Endothelial cell of umbilical vein (primary cell): ENCODE data around the gene B3GAT1. TPM values are rescaled to one million over a fixed set of nuclear protein-coding genes. Genes with fewer than 3 reads are reported as not detected.

Experiments used
- BruUV-seq: library from RNA; stranded (reverse); fragments of 400-500 nt; replicated peaks from 2 replicates; lab custom pipeline; 2021; lab: Mats Ljungman, UMichigan
- CTCF ChIA-PET: fragments of 300-600, 350-600 bp; sonication (Branson Sonifier 250); formaldehyde crosslinking; loops from one replicate; lab custom pipeline; 2021; ENCODE audit warnings: antibody characterized with exemption, inconsistent platforms; lab: Charles Lee
- POLR2A ChIA-PET: fragments of 300-600, 350-600 bp; sonication (Branson Sonifier 250); formaldehyde crosslinking; loops from one replicate; lab custom pipeline; 2021; ENCODE audit warnings: antibody characterized with exemption, inconsistent platforms; lab: Charles Lee
- DNase-seq: peaks from one replicate; pipeline ENCODE4 v3.0.0-alpha.2; 2011; ENCODE audit warnings: low read depth, low spot score
- FAIRE-seq: peaks from 2 replicates; lab custom pipeline; 2011; peaks lifted over from hg19 to GRCh38; lab: Jason Lieb, UNC
- H2AFZ ChIP-seq: 2 replicates; pipeline ENCODE4 v1.6.0; 2012; ENCODE audit warnings: low read depth, low read length, control low read depth, inconsistent platforms
- H3K27ac ChIP-seq: 2 replicates; pipeline ENCODE4 v1.5.1; 2011; ENCODE audit warnings: low read depth, mild to moderate bottlenecking, control low read depth, low read length, moderate library complexity; ENCODE audit not compliant: insufficient read depth
- H3K27me3 ChIP-seq, 2 experiments: 2 replicates each; pipeline versions ENCODE4 v1.6.0 to v1.6.1; 2011; ENCODE audit warnings: low read length in 2 of 2, mixed read lengths in 1 of 2; ENCODE audit not compliant: control insufficient read depth in 2 of 2, insufficient read depth in 2 of 2
- H3K36me3 ChIP-seq, 2 experiments: 2 replicates in 1 of 2; 3 replicates in 1 of 2; pipeline ENCODE4 v1.5.1; 2011; ENCODE audit warnings: low read length in 2 of 2, mild to moderate bottlenecking in 1 of 2, moderate library complexity in 1 of 2; ENCODE audit not compliant: control insufficient read depth in 2 of 2, insufficient read depth in 2 of 2; ENCODE audit errors: extremely low read depth in 1 of 2
- H3K4me1 ChIP-seq: 3 replicates; pipeline ENCODE4 v1.5.1; 2011; ENCODE audit warnings: mild to moderate bottlenecking, low read length; ENCODE audit not compliant: control insufficient read depth, insufficient read depth; ENCODE audit errors: extremely low read depth
- H3K4me2 ChIP-seq: 2 replicates; pipeline ENCODE4 v1.6.1; 2011; ENCODE audit warnings: low read length, control low read depth, mixed read lengths; ENCODE audit not compliant: insufficient read depth
- H3K4me3 ChIP-seq, 3 experiments: fragments of 200-600 bp in 1 of 3; sonication (generic), shearing (Covaris generic) in 1 of 3; replicated peaks in 1 of 3; 2 replicates each; pipeline ENCODE4 v1.5.1; 2011 to 2016; ENCODE audit warnings: control low read depth in 3 of 3, low read length in 3 of 3, mild to moderate bottlenecking in 2 of 3, inconsistent platforms in 1 of 3, low read depth in 1 of 3, moderate library complexity in 1 of 3; ENCODE audit not compliant: insufficient read depth in 1 of 3
- H3K79me2 ChIP-seq: 2 replicates; pipeline ENCODE4 v1.6.0; 2012; ENCODE audit warnings: low read length, inconsistent platforms; ENCODE audit not compliant: control insufficient read depth, insufficient read depth
- H3K9ac ChIP-seq: replicated peaks from 2 replicates; pipeline ENCODE3; 2011; ENCODE audit warnings: low read length, control low read depth; ENCODE audit not compliant: insufficient read depth; ENCODE audit errors: extremely low read depth
- H3K9me1 ChIP-seq: replicated peaks from 3 replicates; pipeline ENCODE4 v1.6.0; 2011; ENCODE audit warnings: mild to moderate bottlenecking, low read length; ENCODE audit not compliant: control insufficient read depth, insufficient read depth; ENCODE audit errors: extremely low read depth
- H3K9me3 ChIP-seq: replicated peaks from 2 replicates; pipeline ENCODE4 v1.5.1; 2012; ENCODE audit warnings: low read length, inconsistent platforms; ENCODE audit not compliant: control insufficient read depth, insufficient read depth
- H4K20me1 ChIP-seq: replicated peaks from 2 replicates; pipeline ENCODE3; 2011; ENCODE audit warnings: mild to moderate bottlenecking, low read length; ENCODE audit not compliant: control insufficient read depth, insufficient read depth; ENCODE audit errors: extremely low read depth
- EZH2 ChIP-seq: IDR thresholded peaks from 2 replicates; pipeline ENCODE4 v1.6.1; 2012; ENCODE audit warnings: borderline replicate concordance, low read depth, mild to moderate bottlenecking, moderate library complexity, low read length, inconsistent platforms; ENCODE audit not compliant: severe bottlenecking
- FOS ChIP-seq: IDR thresholded peaks from 2 replicates; pipeline ENCODE4 v1.6.1; 2011; ENCODE audit warnings: mild to moderate bottlenecking, low read length, moderate library complexity, borderline replicate concordance; ENCODE audit not compliant: insufficient read depth
- GATA2 ChIP-seq: IDR thresholded peaks from 2 replicates; pipeline ENCODE4 v1.7.0; 2011; ENCODE audit warnings: low read depth, mild to moderate bottlenecking, moderate library complexity, mixed read lengths, low read length; ENCODE audit not compliant: insufficient read length, insufficient read depth
- JUN ChIP-seq: IDR thresholded peaks from 2 replicates; pipeline ENCODE4 v1.6.1; 2011; ENCODE audit warnings: borderline replicate concordance, low read depth; ENCODE audit not compliant: insufficient read length, insufficient read depth
- MYC ChIP-seq: IDR thresholded peaks from one replicate; pipeline ENCODE4 v1.6.1; 2011; ENCODE audit warnings: mild to moderate bottlenecking, low read depth, low read length
- POLR2A ChIP-seq: IDR thresholded peaks from 2 replicates; pipeline ENCODE4 v1.6.1; 2012; ENCODE audit warnings: low read depth, mild to moderate bottlenecking, control low read depth, low read length
- POLR2AphosphoS5 ChIP-seq: IDR thresholded peaks from 2 replicates; pipeline ENCODE4 v1.6.1; 2012; ENCODE audit warnings: low read depth, mild to moderate bottlenecking, control low read depth, low read length, moderate library complexity; ENCODE audit not compliant: insufficient read depth
- dilution Hi-C: fragments of 300-500 bp; cut with MboI; formaldehyde crosslinking; loops from one replicate; pipeline ENCODE4 v1.15.0; 2019; ENCODE audit warnings: low sequenced_read_pairs; ENCODE audit not compliant: extremely low pct_ligation_motif_present
- intact Hi-C: fragments of 100-400 bp; cut with micrococcal nuclease; formaldehyde crosslinking; loops from one replicate; pipeline ENCODE4 v1.10.0; 2022
- polyA plus RNA-seq, 4 experiments: library from polyadenylated mRNA; depleted of rRNA in 3 of 4; stranded (reverse) in 3 of 4; unstranded in 1 of 4; fragments of >200 nt; gene quantifications; 2 replicates each; pipeline versions ENCODE4 v1.2.1 to v1.2.3, GENCODE V29; 2011 to 2012; ENCODE audit warnings: missing spikeins in 1 of 4
- total RNA-seq: library from RNA; stranded (reverse); gene quantifications from 2 replicates; pipeline ENCODE4 v1.2.3, GENCODE V29; 2021
- TF ChIP-seq, protein P1 (sequence below): IDR thresholded peaks from 2 replicates; pipeline ENCODE4 v1.6.1; 2011; ENCODE audit not compliant: insufficient read depth, insufficient read length
- TF ChIP-seq, protein P2 (sequence below), 2 donors: IDR thresholded peaks; 1 replicate in 1 of 2; 2 replicates in 1 of 2; pipeline ENCODE4 v1.5.1; 2011; ENCODE audit warnings: low read length in 2 of 2, mild to moderate bottlenecking in 2 of 2, moderate library complexity in 2 of 2, control low read depth in 1 of 2, inconsistent platforms in 1 of 2, low read depth in 1 of 2; ENCODE audit not compliant: insufficient read depth in 1 of 2; ENCODE audit errors: extremely low read depth in 1 of 2

The B3GAT1 gene
- total and polyA plus RNA-seq, 2 donors (not counting 3 experiments of a cell fraction or from before 2014, with no cell fraction given): 0.01 TPM; not detected in 1

DNA sequence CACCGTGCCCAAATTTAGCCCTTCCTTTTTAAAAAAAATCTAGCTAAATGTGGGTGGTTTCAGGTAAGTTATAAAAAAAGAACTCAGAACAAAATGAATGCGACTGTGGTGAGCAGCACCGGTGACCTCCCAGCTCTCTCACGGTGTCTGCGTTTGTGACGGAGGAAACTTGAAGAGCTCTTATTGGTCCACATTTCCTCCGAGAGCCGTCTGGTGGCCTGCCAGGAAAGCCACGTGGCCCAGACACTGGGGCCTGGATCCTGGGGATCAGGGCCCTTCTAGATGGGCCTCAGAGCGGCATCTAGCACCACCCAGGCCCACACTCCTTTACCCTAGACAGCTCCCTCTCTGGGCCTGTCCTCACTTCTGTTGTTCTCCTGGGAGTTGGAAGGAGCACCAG is 39.5 kb downstream of the B3GAT1 start:
- H4K20me1 ChIP-seq: no peaks in the 10 kb centered on the region
- dilution Hi-C loops (no loop called here), intact Hi-C loops (no loop called here)
- no peak overlapping the region for H2AFZ ChIP-seq
- H3K79me2 ChIP-seq: no peaks in the 10 kb centered on the region
- DNase-seq: no peak
- H3K27ac ChIP-seq: no peak overlapping the region
- no peaks in the 10 kb centered on the region for H3K36me3 ChIP-seq
- no peaks in the 10 kb centered on the region for H3K27me3 ChIP-seq
- H3K4me2 ChIP-seq: no peak overlapping the region
- no peak overlapping the region for H3K9ac ChIP-seq
- H3K9me1 ChIP-seq: no peaks in the 10 kb centered on the region
- H3K9me3 ChIP-seq: no peaks in the 10 kb centered on the region
- POLR2A ChIA-PET: no interaction called here
- TF ChIP-seq, protein P1, sequence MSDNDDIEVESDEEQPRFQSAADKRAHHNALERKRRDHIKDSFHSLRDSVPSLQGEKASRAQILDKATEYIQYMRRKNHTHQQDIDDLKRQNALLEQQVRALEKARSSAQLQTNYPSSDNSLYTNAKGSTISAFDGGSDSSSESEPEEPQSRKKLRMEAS: no peak
- TF ChIP-seq FOS (no peak), POLR2A (no peak), POLR2AphosphoS5 (no peak), JUN (no peak), GATA2 (no peak), EZH2 (no peak), MYC (no peak)
- TF ChIP-seq, protein P2, sequence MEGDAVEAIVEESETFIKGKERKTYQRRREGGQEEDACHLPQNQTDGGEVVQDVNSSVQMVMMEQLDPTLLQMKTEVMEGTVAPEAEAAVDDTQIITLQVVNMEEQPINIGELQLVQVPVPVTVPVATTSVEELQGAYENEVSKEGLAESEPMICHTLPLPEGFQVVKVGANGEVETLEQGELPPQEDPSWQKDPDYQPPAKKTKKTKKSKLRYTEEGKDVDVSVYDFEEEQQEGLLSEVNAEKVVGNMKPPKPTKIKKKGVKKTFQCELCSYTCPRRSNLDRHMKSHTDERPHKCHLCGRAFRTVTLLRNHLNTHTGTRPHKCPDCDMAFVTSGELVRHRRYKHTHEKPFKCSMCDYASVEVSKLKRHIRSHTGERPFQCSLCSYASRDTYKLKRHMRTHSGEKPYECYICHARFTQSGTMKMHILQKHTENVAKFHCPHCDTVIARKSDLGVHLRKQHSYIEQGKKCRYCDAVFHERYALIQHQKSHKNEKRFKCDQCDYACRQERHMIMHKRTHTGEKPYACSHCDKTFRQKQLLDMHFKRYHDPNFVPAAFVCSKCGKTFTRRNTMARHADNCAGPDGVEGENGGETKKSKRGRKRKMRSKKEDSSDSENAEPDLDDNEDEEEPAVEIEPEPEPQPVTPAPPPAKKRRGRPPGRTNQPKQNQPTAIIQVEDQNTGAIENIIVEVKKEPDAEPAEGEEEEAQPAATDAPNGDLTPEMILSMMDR (IDR thresholded peaks at IDR 0.05; ENCODE audit: extremely low read depth in 1 of 2, insufficient read depth in 1 of 2, low read depth in 1 of 2, low read length in 2 of 2): no peak
- CTCF ChIA-PET: no interaction called here
- BruUV-seq: no TSS peak
- no peak for FAIRE-seq
- H3K4me3 ChIP-seq: no peak overlapping the region
- no peaks in the 10 kb centered on the region for H3K4me1 ChIP-seq
